ENCODE results near the gene SMAD7. TPM values are rescaled to one million over a fixed set of nuclear protein-coding genes. Genes with fewer than 3 reads are reported as not detected.
A peak's percentile ranks its signal among the peaks of the same experiment; 100 is the strongest.

Gene SMAD7
- total and polyA plus RNA-seq, 2 experiments from 2014 or later: 11.8 to 29.8 TPM

- peaks cover 7% of the 10 kb centered on the region; the same call in 2 of the 3 replicates for H3K36me3 Mint-ChIP-seq (ENCODE audit: low read depth)
- H3K79me2 ChIP-seq (replicated peaks; ENCODE audit: insufficient read depth): no peaks in the 10 kb centered on the region
- peak overlapping the region; percentile 17; the same call in 1 of the 3 replicates for H3K4me3 Mint-ChIP-seq
- no peaks in the 10 kb centered on the region for H3K36me3 ChIP-seq (ENCODE audit: insufficient read depth)
- peaks cover 38% of the 10 kb centered on the region for H3K4me1 ChIP-seq (ENCODE audit: insufficient read depth)
- H3K27ac ChIP-seq (ENCODE audit: low read depth): peak overlapping the region; percentile 82
- TF ChIP-seq EZH2 (IDR thresholded peaks at IDR 0.05; ENCODE audit: low read depth, unreplicated experiment) (no peak), ZNF114 (CRISPR knock-in tag; IDR thresholded peaks at IDR 0.05) (no peak), REST (IDR thresholded peaks at IDR 0.05; ENCODE audit: unreplicated experiment) (no peak), NANOG (IDR thresholded peaks at IDR 0.05; ENCODE audit: borderline replicate concordance) (no peak)
- TF ChIP-seq, protein P1, sequence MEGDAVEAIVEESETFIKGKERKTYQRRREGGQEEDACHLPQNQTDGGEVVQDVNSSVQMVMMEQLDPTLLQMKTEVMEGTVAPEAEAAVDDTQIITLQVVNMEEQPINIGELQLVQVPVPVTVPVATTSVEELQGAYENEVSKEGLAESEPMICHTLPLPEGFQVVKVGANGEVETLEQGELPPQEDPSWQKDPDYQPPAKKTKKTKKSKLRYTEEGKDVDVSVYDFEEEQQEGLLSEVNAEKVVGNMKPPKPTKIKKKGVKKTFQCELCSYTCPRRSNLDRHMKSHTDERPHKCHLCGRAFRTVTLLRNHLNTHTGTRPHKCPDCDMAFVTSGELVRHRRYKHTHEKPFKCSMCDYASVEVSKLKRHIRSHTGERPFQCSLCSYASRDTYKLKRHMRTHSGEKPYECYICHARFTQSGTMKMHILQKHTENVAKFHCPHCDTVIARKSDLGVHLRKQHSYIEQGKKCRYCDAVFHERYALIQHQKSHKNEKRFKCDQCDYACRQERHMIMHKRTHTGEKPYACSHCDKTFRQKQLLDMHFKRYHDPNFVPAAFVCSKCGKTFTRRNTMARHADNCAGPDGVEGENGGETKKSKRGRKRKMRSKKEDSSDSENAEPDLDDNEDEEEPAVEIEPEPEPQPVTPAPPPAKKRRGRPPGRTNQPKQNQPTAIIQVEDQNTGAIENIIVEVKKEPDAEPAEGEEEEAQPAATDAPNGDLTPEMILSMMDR (conservative IDR thresholded peaks at IDR 0.05; ENCODE audit: low read depth in 2 of 2): no peak
- TF ChIP-seq, protein P2, sequence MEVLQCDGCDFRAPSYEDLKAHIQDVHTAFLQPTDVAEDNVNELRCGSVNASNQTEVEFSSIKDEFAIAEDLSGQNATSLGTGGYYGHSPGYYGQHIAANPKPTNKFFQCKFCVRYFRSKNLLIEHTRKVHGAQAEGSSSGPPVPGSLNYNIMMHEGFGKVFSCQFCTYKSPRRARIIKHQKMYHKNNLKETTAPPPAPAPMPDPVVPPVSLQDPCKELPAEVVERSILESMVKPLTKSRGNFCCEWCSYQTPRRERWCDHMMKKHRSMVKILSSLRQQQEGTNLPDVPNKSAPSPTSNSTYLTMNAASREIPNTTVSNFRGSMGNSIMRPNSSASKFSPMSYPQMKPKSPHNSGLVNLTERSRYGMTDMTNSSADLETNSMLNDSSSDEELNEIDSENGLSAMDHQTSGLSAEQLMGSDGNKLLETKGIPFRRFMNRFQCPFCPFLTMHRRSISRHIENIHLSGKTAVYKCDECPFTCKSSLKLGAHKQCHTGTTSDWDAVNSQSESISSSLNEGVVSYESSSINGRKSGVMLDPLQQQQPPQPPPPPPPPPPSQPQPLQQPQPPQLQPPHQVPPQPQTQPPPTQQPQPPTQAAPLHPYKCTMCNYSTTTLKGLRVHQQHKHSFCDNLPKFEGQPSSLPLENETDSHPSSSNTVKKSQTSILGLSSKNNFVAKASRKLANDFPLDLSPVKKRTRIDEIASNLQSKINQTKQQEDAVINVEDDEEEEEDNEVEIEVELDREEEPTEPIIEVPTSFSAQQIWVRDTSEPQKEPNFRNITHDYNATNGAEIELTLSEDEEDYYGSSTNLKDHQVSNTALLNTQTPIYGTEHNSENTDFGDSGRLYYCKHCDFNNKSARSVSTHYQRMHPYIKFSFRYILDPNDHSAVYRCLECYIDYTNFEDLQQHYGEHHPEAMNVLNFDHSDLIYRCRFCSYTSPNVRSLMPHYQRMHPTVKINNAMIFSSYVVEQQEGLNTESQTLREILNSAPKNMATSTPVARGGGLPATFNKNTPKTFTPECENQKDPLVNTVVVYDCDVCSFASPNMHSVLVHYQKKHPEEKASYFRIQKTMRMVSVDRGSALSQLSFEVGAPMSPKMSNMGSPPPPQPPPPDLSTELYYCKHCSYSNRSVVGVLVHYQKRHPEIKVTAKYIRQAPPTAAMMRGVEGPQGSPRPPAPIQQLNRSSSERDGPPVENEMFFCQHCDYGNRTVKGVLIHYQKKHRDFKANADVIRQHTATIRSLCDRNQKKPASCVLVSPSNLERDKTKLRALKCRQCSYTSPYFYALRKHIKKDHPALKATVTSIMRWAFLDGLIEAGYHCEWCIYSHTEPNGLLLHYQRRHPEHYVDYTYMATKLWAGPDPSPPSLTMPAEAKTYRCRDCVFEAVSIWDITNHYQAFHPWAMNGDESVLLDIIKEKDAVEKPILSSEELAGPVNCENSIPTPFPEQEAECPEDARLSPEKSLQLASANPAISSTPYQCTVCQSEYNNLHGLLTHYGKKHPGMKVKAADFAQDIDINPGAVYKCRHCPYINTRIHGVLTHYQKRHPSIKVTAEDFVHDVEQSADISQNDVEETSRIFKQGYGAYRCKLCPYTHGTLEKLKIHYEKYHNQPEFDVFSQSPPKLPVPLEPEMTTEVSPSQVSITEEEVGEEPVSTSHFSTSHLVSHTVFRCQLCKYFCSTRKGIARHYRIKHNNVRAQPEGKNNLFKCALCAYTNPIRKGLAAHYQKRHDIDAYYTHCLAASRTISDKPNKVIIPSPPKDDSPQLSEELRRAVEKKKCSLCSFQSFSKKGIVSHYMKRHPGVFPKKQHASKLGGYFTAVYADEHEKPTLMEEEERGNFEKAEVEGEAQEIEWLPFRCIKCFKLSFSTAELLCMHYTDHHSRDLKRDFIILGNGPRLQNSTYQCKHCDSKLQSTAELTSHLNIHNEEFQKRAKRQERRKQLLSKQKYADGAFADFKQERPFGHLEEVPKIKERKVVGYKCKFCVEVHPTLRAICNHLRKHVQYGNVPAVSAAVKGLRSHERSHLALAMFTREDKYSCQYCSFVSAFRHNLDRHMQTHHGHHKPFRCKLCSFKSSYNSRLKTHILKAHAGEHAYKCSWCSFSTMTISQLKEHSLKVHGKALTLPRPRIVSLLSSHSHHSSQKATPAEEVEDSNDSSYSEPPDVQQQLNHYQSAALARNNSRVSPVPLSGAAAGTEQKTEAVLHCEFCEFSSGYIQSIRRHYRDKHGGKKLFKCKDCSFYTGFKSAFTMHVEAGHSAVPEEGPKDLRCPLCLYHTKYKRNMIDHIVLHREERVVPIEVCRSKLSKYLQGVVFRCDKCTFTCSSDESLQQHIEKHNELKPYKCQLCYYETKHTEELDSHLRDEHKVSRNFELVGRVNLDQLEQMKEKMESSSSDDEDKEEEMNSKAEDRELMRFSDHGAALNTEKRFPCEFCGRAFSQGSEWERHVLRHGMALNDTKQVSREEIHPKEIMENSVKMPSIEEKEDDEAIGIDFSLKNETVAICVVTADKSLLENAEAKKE (CRISPR knock-in tag; IDR thresholded peaks at IDR 0.05): 0 out of 2 replicates have a peak, but pooled peaks have one; percentile 4
- H3K27me3 ChIP-seq (ENCODE audit: insufficient read depth): 0 out of 2 replicates have a peak, but pooled peaks cover 4% of the 10 kb centered on the region
- H3K9me3 Mint-ChIP-seq: no peaks in the 10 kb centered on the region; the same call in 2 of the 3 replicates
- H3K9me2 ChIP-seq (ENCODE audit: insufficient read depth): peaks cover 4% of the 10 kb centered on the region; the same call in 1 of the 2 replicates
- no peaks in the 10 kb centered on the region for H4K20me1 ChIP-seq (replicated peaks; ENCODE audit: insufficient read depth)
- H3K27ac Mint-ChIP-seq: no peak overlapping the region; the same call in 1 of the 2 replicates
- H3F3A ChIP-seq (replicated peaks; ENCODE audit: low read depth): peaks cover 10% of the 10 kb centered on the region; the same call in 1 of the 2 replicates
- peak overlapping the region; percentile 56 for H3K4me2 ChIP-seq
- H3K27me3 Mint-ChIP-seq (ENCODE audit: insufficient read depth, low read depth, poor library complexity): peaks cover 15% of the 10 kb centered on the region
- H3K4me3 ChIP-seq: peak overlapping the region; percentile 7; the same call in 1 of the 2 replicates
- DNase-seq (ENCODE audit: low spot score) (peak; percentile 76), ATAC-seq (peak; percentile 79)
- H2AFZ ChIP-seq: no peak overlapping the region
- H3K4me1 Mint-ChIP-seq: peaks cover 37% of the 10 kb centered on the region
Measured at GRCh38 chr18:48968412-48969215, 17.8 kb upstream of the SMAD7 start.
